Progenitor cell of endocrine pancreas (in vitro differentiated cells): ENCODE measurements around the gene TRAPPC10. TPM values are rescaled to one million over a fixed set of nuclear protein-coding genes. Genes with fewer than 3 reads are reported as not detected.

Experiments
- DNase-seq: peaks from one replicate; pipeline ENCODE4 v3.0.0; 2021; ENCODE audit warnings: low spot score; ENCODE audit not compliant: unreplicated experiment
- H3K27ac Mint-ChIP-seq: 2 replicates; pipeline ENCODE4 v1.8.0; 2021; ENCODE audit warnings: mild to moderate bottlenecking, moderate library complexity, mixed read lengths
- H3K27me3 Mint-ChIP-seq: 2 replicates; pipeline ENCODE4 v1.8.0; 2021; ENCODE audit warnings: mixed read lengths
- H3K36me3 Mint-ChIP-seq: 2 replicates; pipeline ENCODE4 v1.8.0; 2022; ENCODE audit warnings: mixed read lengths; ENCODE audit not compliant: insufficient read depth
- H3K4me1 Mint-ChIP-seq: 2 replicates; pipeline ENCODE4 v1.8.0; 2021; ENCODE audit warnings: low read depth, mixed read lengths
- H3K4me3 Mint-ChIP-seq: 2 replicates; pipeline ENCODE4 v1.8.0; 2021; ENCODE audit warnings: low read depth, mild to moderate bottlenecking, moderate library complexity, mixed read lengths
- H3K9me3 Mint-ChIP-seq: 2 replicates; pipeline ENCODE4 v1.8.0; 2021; ENCODE audit warnings: low read depth, mixed read lengths
- total RNA-seq: library from RNA; stranded (reverse); gene quantifications from 2 replicates; pipeline ENCODE4 v1.2.1, GENCODE V29; 2021
- TF ChIP-seq, protein P1 (sequence below): fragments of 200-600 bp; sonication (generic); IDR thresholded peaks from one replicate; pipeline ENCODE4 v1.5.0; 2021; ENCODE audit warnings: antibody characterized with exemption, mild to moderate bottlenecking; ENCODE audit not compliant: unreplicated experiment

The TRAPPC10 gene
- total RNA-seq, 1 donor from 2014 or later: 42.7 TPM

GRCh38 chr21:43992121-43992520, 20.0 kb upstream of the TRAPPC10 start:
- Mint-ChIP-seq H3K27me3 (no peaks in the 10 kb centered on the region), H3K27ac (no peak overlapping the region), H3K4me3 (no peak overlapping the region), H3K36me3 (no peaks in the 10 kb centered on the region), H3K9me3 (no peaks in the 10 kb centered on the region), H3K4me1 (no peaks in the 10 kb centered on the region)
- DNase-seq: no peak
- TF ChIP-seq, protein P1, sequence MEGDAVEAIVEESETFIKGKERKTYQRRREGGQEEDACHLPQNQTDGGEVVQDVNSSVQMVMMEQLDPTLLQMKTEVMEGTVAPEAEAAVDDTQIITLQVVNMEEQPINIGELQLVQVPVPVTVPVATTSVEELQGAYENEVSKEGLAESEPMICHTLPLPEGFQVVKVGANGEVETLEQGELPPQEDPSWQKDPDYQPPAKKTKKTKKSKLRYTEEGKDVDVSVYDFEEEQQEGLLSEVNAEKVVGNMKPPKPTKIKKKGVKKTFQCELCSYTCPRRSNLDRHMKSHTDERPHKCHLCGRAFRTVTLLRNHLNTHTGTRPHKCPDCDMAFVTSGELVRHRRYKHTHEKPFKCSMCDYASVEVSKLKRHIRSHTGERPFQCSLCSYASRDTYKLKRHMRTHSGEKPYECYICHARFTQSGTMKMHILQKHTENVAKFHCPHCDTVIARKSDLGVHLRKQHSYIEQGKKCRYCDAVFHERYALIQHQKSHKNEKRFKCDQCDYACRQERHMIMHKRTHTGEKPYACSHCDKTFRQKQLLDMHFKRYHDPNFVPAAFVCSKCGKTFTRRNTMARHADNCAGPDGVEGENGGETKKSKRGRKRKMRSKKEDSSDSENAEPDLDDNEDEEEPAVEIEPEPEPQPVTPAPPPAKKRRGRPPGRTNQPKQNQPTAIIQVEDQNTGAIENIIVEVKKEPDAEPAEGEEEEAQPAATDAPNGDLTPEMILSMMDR: no peak

DNA sequence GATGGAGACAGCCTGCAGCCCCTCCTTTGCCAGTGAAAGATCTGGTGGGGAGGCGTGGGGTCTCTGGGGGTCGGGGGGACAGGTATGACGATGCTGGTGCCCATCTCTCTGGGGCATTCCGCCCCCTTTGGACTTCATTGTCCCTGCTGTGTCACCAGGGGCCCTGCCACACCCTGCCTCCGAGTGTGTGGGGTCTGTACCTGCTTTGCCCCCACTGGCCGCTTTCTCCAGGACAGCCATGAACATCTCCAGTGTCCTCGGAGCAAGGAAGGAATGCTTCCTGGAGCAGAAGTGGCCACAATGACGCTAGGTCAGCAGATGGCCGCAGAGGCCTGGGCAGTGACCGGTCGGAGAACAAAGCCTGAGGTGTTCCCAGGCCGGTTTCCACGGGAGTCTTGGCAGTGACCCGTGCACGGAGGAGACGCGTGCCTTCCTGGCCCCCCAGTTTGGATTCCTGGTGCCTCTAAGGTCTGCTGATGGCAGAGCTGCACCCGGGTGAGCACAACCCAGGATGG, 18.6 kb upstream of the TRAPPC10 start:
- Mint-ChIP-seq H3K9me3 (no peaks in the 10 kb centered on the region), H3K4me3 (no peak overlapping the region), H3K27me3 (no peaks in the 10 kb centered on the region), H3K4me1 (no peaks in the 10 kb centered on the region), H3K36me3 (no peaks in the 10 kb centered on the region), H3K27ac (no peak overlapping the region)
- TF ChIP-seq, protein P1: no peak
- no peak for DNase-seq

DNA sequence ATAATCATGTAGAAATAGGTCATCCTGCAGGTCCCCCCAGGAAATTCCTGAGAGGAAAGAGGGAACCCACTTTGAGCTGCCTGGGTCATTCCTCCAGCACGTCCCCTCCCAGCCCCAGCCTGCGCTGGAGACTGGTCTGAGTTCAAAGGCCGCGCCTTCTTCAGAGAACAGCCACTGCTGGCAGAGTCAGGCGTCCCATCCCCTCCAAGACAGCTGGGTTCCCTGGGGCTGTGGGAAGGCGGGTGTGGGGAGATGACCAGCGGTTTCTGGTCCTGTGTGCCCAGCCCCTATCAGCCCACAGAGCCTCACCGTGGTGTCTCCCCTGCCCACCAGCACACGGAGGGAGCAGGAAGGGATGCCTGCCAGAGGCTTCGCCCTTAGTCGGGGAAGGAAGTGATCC, 18.0 kb upstream of the TRAPPC10 start:
- TF ChIP-seq, protein P1: no peak
- no peak for DNase-seq

DNA sequence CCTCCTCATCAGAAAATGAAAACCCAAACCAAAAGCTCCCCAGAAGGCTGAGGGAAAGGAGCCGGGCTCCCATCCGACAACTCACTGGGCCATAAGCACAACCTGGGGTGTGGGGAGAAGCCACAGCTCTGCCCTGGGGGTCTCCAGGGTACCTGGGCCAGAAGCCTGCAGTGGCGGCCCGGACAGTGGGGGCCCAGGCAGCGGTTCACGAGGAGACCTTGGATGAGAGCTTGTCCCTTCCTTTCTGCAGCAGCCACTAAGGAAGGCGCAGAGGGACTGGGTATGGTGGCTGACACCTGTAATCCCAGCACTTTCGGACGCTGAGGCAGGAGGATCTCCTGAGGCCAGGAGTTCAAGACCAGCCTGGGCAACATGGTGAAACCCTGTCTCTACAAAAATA, 17.5 kb upstream of the TRAPPC10 start:
- peaks cover 2% of the 10 kb centered on the region for H3K27me3 Mint-ChIP-seq
- H3K4me1 Mint-ChIP-seq: no peaks in the 10 kb centered on the region
- H3K36me3 Mint-ChIP-seq: no peaks in the 10 kb centered on the region
- H3K9me3 Mint-ChIP-seq: no peaks in the 10 kb centered on the region
- no peak for DNase-seq
- no peak overlapping the region for H3K27ac Mint-ChIP-seq
- H3K4me3 Mint-ChIP-seq: no peak overlapping the region
- TF ChIP-seq, protein P1: no peak

More for the DNA sequence above, 18.0 kb upstream of the TRAPPC10 start:
- Mint-ChIP-seq H3K36me3 (no peaks in the 10 kb centered on the region), H3K9me3 (no peaks in the 10 kb centered on the region), H3K4me1 (no peaks in the 10 kb centered on the region), H3K27ac (no peak overlapping the region), H3K4me3 (no peak overlapping the region), H3K27me3 (peaks cover 2% of the 10 kb centered on the region)

DNA sequence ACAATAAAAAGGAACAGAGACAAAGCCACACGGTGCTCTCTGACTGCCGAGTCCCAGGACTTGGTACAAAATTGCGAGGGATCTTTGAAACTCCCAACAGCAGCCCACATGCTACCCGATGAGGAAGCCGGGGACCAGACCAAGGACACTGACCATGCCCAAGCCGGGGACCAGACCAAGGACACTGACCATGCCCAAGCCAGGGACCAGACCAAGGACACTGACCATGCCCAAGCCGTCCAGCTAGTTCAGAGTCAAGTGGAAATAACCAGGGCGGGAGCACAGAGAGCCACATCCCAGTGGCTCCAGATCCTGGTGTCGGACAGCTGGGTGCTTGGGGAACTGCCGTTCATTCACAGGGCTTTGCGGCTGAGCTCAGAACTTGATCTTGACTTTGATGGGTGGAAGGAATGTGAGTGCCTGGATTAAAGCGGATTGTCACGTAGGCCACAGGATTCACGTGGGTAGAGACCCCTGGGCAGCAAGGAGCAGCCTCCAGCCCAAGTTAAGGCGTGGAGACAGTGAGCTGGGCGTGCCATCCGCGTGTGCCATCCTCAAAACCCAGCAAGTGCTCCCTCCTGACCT, 16.5 kb upstream of the TRAPPC10 start:
- no peaks in the 10 kb centered on the region for H3K9me3 Mint-ChIP-seq
- DNase-seq: no peak
- H3K4me1 Mint-ChIP-seq: no peaks in the 10 kb centered on the region
- peaks cover 2% of the 10 kb centered on the region for H3K27me3 Mint-ChIP-seq
- H3K36me3 Mint-ChIP-seq: no peaks in the 10 kb centered on the region
- H3K4me3 Mint-ChIP-seq: no peak overlapping the region
- TF ChIP-seq, protein P1: no peak
- H3K27ac Mint-ChIP-seq: no peak overlapping the region
